ENCODE data around the gene HM13.

GRCh38 chr20:31595380-31595653, 81.1 kb downstream of the HM13 start:
- TF ChIP-seq CTCF (conservative IDR thresholded peaks at IDR 0.05; ENCODE audit: low read depth, low read length), result no peak
- no peak for TF ChIP-seq SMC3 (IDR thresholded peaks at IDR 0.05; ENCODE audit: low read depth, low read length)
- TF ChIP-seq USF2 (IDR thresholded peaks at IDR 0.05; ENCODE audit: low read depth, low read length), result no peak
- no peak for TF ChIP-seq RAD21 (IDR thresholded peaks at IDR 0.05; ENCODE audit: low read length)
- TF ChIP-seq CEBPB (IDR thresholded peaks at IDR 0.05; ENCODE audit: low read depth, low read length), result no peak
- TF ChIP-seq FOS (IDR thresholded peaks at IDR 0.05; ENCODE audit: low read depth, low read length), result no peak
- no peak for TF ChIP-seq POLR2A (IDR thresholded peaks at IDR 0.05; ENCODE audit: low read depth, low read length)
- TF ChIP-seq MXI1 (IDR thresholded peaks at IDR 0.05; ENCODE audit: borderline replicate concordance, low read depth, low read length), result no peak
- no peak for TF ChIP-seq RCOR1 (IDR thresholded peaks at IDR 0.05; ENCODE audit: insufficient replicate concordance, low read length)
- TF ChIP-seq BHLHE40 (IDR thresholded peaks at IDR 0.05; ENCODE audit: low read depth, low read length), result no peak
- no peak for TF ChIP-seq MAFK (IDR thresholded peaks at IDR 0.05; ENCODE audit: low read depth, low read length)
- no peak for TF ChIP-seq NFE2L2 (IDR thresholded peaks at IDR 0.05; ENCODE audit: low read depth, low read length)

Data from IMR-90 (cell line).